ENCODE measurements around the gene NR3C2. TPM values are rescaled to one million over a fixed set of nuclear protein-coding genes. Genes with fewer than 3 reads are reported as not detected.

NR3C2 gene
- polyA plus RNA-seq, 1 donor from 2014 or later = 0.06 TPM

- H3K27me3 ChIP-seq (ENCODE audit: insufficient read depth, low read depth, low read length) = no peaks in the 10 kb centered on the region
- no peaks in the 10 kb centered on the region for H4K20me1 ChIP-seq (ENCODE audit: insufficient read depth)
- H3K4me3 ChIP-seq (ENCODE audit: low read length) = no peak overlapping the region
- H3K9ac ChIP-seq (ENCODE audit: low read length) = no peak overlapping the region
- no peaks in the 10 kb centered on the region for H3K36me3 ChIP-seq (ENCODE audit: insufficient read depth, low read length)
- H3K9me3 ChIP-seq (ENCODE audit: low read length) = no peaks in the 10 kb centered on the region
- H3K4me2 ChIP-seq (ENCODE audit: low read length) = no peak overlapping the region
- TF ChIP-seq EZH2 (IDR thresholded peaks at IDR 0.05; ENCODE audit: borderline replicate concordance, insufficient read depth, low read length, poor library complexity, severe bottlenecking) (no peak), POLR2AphosphoS5 (IDR thresholded peaks at IDR 0.05) (no peak), MXI1 (conservative IDR thresholded peaks at IDR 0.05; ENCODE audit: poor library complexity, severe bottlenecking) (no peak), REST (IDR thresholded peaks at IDR 0.05; ENCODE audit: borderline replicate concordance) (no peak), EP300 (conservative IDR thresholded peaks at IDR 0.05; ENCODE audit: poor library complexity, severe bottlenecking) (no peak), SMC3 (conservative IDR thresholded peaks at IDR 0.05; ENCODE audit: poor library complexity) (no peak), TAF1 (IDR thresholded peaks at IDR 0.05; ENCODE audit: low read depth) (no peak), RAD21 (conservative IDR thresholded peaks at IDR 0.05) (no peak)
- TF ChIP-seq, protein P1, sequence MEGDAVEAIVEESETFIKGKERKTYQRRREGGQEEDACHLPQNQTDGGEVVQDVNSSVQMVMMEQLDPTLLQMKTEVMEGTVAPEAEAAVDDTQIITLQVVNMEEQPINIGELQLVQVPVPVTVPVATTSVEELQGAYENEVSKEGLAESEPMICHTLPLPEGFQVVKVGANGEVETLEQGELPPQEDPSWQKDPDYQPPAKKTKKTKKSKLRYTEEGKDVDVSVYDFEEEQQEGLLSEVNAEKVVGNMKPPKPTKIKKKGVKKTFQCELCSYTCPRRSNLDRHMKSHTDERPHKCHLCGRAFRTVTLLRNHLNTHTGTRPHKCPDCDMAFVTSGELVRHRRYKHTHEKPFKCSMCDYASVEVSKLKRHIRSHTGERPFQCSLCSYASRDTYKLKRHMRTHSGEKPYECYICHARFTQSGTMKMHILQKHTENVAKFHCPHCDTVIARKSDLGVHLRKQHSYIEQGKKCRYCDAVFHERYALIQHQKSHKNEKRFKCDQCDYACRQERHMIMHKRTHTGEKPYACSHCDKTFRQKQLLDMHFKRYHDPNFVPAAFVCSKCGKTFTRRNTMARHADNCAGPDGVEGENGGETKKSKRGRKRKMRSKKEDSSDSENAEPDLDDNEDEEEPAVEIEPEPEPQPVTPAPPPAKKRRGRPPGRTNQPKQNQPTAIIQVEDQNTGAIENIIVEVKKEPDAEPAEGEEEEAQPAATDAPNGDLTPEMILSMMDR (IDR thresholded peaks at IDR 0.05; ENCODE audit: poor library complexity, severe bottlenecking) = no peak
- H3K9me2 ChIP-seq (ENCODE audit: insufficient read depth, low read length) = no peaks in the 10 kb centered on the region
- no peak overlapping the region for H3K27ac ChIP-seq (ENCODE audit: low read length)
- no peaks in the 10 kb centered on the region for H3K79me2 ChIP-seq (replicated peaks; ENCODE audit: insufficient read depth, low read length)
- no peaks in the 10 kb centered on the region for H3F3A ChIP-seq (ENCODE audit: insufficient read depth, low read length, poor library complexity, severe bottlenecking)
- H2AFZ ChIP-seq (ENCODE audit: low read depth, low read length) = no peak overlapping the region
Observed at GRCh38 chr4:148112231-148112982, 329.8 kb downstream of the NR3C2 start.

DNA sequence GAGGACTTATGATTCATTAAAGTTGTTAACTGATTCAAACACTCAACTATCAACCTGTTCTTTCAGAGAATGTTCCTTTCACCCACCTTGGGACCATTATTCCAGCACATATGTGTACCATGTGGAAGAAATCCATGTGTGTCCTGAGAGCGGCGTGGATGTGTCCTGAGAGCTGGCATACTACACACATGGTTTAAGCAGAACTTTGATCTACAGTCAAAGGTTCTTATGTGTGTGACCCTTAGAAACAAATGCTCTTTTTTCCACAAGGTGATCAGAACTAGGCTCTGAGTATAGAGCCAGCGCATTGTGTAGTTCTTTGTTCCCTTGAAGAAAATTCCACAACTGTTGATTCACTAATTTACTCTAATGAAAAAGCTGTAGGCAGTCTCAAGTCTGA is 332.0 kb downstream of the NR3C2 start:
- Histone ChIP-seq H3F3A (ENCODE audit: insufficient read depth, low read length, poor library complexity, severe bottlenecking) (no peaks in the 10 kb centered on the region), H3K4me2 (ENCODE audit: low read length) (no peak overlapping the region), H2AFZ (ENCODE audit: low read depth, low read length) (no peak overlapping the region), H4K20me1 (ENCODE audit: insufficient read depth) (no peaks in the 10 kb centered on the region), H3K9me2 (ENCODE audit: insufficient read depth, low read length) (no peaks in the 10 kb centered on the region), H3K4me3 (ENCODE audit: low read length) (no peak overlapping the region), H3K27ac (ENCODE audit: low read length) (no peak overlapping the region), H3K9me3 (ENCODE audit: low read length) (no peaks in the 10 kb centered on the region), H3K79me2 (replicated peaks; ENCODE audit: insufficient read depth, low read length) (no peaks in the 10 kb centered on the region), H3K27me3 (ENCODE audit: insufficient read depth, low read depth, low read length) (no peaks in the 10 kb centered on the region), H3K36me3 (ENCODE audit: insufficient read depth, low read length) (no peaks in the 10 kb centered on the region), H3K9ac (ENCODE audit: low read length) (no peak overlapping the region)
- TF ChIP-seq, protein P1 (IDR thresholded peaks at IDR 0.05; ENCODE audit: poor library complexity, severe bottlenecking) = no peak
- TF ChIP-seq SMC3 (conservative IDR thresholded peaks at IDR 0.05; ENCODE audit: poor library complexity) = no peak
- no peak for TF ChIP-seq EZH2 (IDR thresholded peaks at IDR 0.05; ENCODE audit: borderline replicate concordance, insufficient read depth, low read length, poor library complexity, severe bottlenecking)
- TF ChIP-seq POLR2AphosphoS5 (IDR thresholded peaks at IDR 0.05) = no peak
- no peak for TF ChIP-seq TAF1 (IDR thresholded peaks at IDR 0.05; ENCODE audit: low read depth)
- no peak for TF ChIP-seq EP300 (conservative IDR thresholded peaks at IDR 0.05; ENCODE audit: poor library complexity, severe bottlenecking)
- TF ChIP-seq RAD21 (conservative IDR thresholded peaks at IDR 0.05) = no peak
- no peak for TF ChIP-seq REST (IDR thresholded peaks at IDR 0.05; ENCODE audit: borderline replicate concordance)
- no peak for TF ChIP-seq MXI1 (conservative IDR thresholded peaks at IDR 0.05; ENCODE audit: poor library complexity, severe bottlenecking)

Data from neural cell (in vitro differentiated cells).